WTC11 (cell line): ENCODE data around the gene CHSY3.

Experiments used
- CREB1 ChIP-seq: sonication (generic); formaldehyde crosslinking; IDR thresholded peaks from 2 replicates; pipeline ENCODE4 v1.8.0; 2023; ENCODE audit warnings: mild to moderate bottlenecking, missing genetic modification reagents
- ELF4 ChIP-seq: sonication (generic); formaldehyde crosslinking; IDR thresholded peaks from 2 replicates; pipeline ENCODE4 v1.8.1; 2022; ENCODE audit warnings: low read depth, mild to moderate bottlenecking, moderate library complexity, missing genetic modification reagents
- ETV6 ChIP-seq: sonication (generic); formaldehyde crosslinking; IDR thresholded peaks from 2 replicates; pipeline ENCODE4 v1.8.1; 2022; ENCODE audit warnings: mild to moderate bottlenecking, missing genetic modification reagents
- NR2C2 ChIP-seq: sonication (generic); formaldehyde crosslinking; IDR thresholded peaks from 2 replicates; pipeline ENCODE4 v1.8.0; 2022; ENCODE audit warnings: mild to moderate bottlenecking, missing genetic modification reagents
- RELA ChIP-seq: sonication (generic); formaldehyde crosslinking; IDR thresholded peaks from 2 replicates; pipeline ENCODE4 v1.8.1; 2022; ENCODE audit warnings: missing genetic modification reagents, mild to moderate bottlenecking, borderline replicate concordance
- TEAD4 ChIP-seq: sonication (generic); formaldehyde crosslinking; IDR thresholded peaks from 2 replicates; pipeline ENCODE4 v1.8.0; 2022; ENCODE audit warnings: mild to moderate bottlenecking, missing genetic modification reagents
- ZNF263 ChIP-seq: sonication (generic); formaldehyde crosslinking; IDR thresholded peaks from 2 replicates; pipeline ENCODE4 v1.8.1; 2022; ENCODE audit warnings: low read depth, mild to moderate bottlenecking, moderate library complexity, missing genetic modification reagents
- ZNF671 ChIP-seq: fragments of 250-450 bp; sonication (Bioruptor Pico); IDR thresholded peaks from 2 replicates; pipeline ENCODE4 v1.8.0; 2021; ENCODE audit warnings: mild to moderate bottlenecking
- TF ChIP-seq, protein P1 (sequence below): fragments of 200-600 bp; IDR thresholded peaks from 2 replicates; pipeline ENCODE4 v1.8.0; 2022; ENCODE audit warnings: antibody characterized with exemption
- TF ChIP-seq, protein P2 (sequence below): sonication (generic); formaldehyde crosslinking; IDR thresholded peaks from 2 replicates; pipeline ENCODE4 v1.8.1; 2022; ENCODE audit warnings: missing genetic modification reagents, borderline replicate concordance

DNA sequence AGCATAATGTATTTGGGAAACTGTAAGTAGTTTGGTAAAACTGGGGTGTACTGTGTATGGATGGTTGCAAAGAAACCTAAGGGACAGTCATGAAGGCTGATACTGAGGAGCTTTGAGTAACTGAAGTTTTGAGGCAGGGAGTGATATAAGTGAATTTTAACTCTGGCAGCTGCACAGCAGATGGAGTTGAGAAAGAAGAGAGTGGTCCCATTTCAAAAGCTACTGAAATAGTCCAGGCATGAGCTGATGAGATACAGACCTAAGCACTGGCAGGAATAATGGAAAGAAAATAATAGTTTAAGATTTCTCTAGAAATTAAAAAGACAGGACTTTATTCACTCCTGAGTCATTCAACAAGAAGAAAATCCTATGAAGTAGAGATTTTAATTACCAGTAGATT is 232.0 kb downstream of the CHSY3 start:
- TF ChIP-seq, protein P1, sequence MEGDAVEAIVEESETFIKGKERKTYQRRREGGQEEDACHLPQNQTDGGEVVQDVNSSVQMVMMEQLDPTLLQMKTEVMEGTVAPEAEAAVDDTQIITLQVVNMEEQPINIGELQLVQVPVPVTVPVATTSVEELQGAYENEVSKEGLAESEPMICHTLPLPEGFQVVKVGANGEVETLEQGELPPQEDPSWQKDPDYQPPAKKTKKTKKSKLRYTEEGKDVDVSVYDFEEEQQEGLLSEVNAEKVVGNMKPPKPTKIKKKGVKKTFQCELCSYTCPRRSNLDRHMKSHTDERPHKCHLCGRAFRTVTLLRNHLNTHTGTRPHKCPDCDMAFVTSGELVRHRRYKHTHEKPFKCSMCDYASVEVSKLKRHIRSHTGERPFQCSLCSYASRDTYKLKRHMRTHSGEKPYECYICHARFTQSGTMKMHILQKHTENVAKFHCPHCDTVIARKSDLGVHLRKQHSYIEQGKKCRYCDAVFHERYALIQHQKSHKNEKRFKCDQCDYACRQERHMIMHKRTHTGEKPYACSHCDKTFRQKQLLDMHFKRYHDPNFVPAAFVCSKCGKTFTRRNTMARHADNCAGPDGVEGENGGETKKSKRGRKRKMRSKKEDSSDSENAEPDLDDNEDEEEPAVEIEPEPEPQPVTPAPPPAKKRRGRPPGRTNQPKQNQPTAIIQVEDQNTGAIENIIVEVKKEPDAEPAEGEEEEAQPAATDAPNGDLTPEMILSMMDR, result no peak
- no peak for TF ChIP-seq RELA
- TF ChIP-seq TEAD4 (CRISPR knock-in tag), result no peak
- no peak for TF ChIP-seq ZNF263 (CRISPR knock-in tag)
- no peak for TF ChIP-seq NR2C2 (CRISPR knock-in tag)
- no peak for TF ChIP-seq CREB1 (CRISPR knock-in tag)
- no peak for TF ChIP-seq ZNF671
- TF ChIP-seq ETV6 (CRISPR knock-in tag), result no peak
- TF ChIP-seq ELF4 (CRISPR knock-in tag), result no peak
- TF ChIP-seq, protein P2, sequence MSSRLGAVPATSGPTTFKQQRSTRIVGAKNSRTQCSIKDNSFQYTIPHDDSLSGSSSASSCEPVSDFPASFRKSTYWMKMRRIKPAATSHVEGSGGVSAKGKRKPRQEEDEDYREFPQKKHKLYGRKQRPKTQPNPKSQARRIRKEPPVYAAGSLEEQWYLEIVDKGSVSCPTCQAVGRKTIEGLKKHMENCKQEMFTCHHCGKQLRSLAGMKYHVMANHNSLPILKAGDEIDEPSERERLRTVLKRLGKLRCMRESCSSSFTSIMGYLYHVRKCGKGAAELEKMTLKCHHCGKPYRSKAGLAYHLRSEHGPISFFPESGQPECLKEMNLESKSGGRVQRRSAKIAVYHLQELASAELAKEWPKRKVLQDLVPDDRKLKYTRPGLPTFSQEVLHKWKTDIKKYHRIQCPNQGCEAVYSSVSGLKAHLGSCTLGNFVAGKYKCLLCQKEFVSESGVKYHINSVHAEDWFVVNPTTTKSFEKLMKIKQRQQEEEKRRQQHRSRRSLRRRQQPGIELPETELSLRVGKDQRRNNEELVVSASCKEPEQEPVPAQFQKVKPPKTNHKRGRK (CRISPR knock-in tag), result no peak
